HCT116 (cell line): Measurements from ENCODE around the gene SMIM21. TPM values are rescaled to one million over a fixed set of nuclear protein-coding genes. Genes with fewer than 3 reads are reported as not detected.

Experiments
- ATAC-seq: fragments of 200-7000 bp; cut with Tn5 transposase; 2 replicates; pipeline ENCODE4 v1.9.1; 2020; ENCODE audit warnings: mild to moderate bottlenecking, moderate library complexity
- BruUV-seq: library from RNA; stranded (reverse); fragments of 400-500 nt; replicated peaks from 2 replicates; lab custom pipeline; 2021; lab: Mats Ljungman, UMichigan
- CTCF ChIA-PET: fragments of 300-600 bp; sonication (Branson Sonifier 250); formaldehyde crosslinking; loops from one replicate; lab custom pipeline; 2021; ENCODE audit warnings: antibody characterized with exemption; lab: Charles Lee
- POLR2A ChIA-PET: fragments of 300-600, 350-600 bp; sonication (Branson Sonifier 250); formaldehyde crosslinking; loops from one replicate; lab custom pipeline; 2021; ENCODE audit warnings: antibody characterized with exemption; lab: Charles Lee
- RAD21 ChIA-PET, 2 experiments: fragments of 300-600 bp; sonication (Branson Sonifier 250); formaldehyde crosslinking; loops; one replicate each; lab custom pipeline; 2023; ENCODE audit warnings: low total read pairs in 2 of 2; ENCODE audit not compliant: uncharacterized antibody in 2 of 2, unreplicated experiment in 2 of 2, low non-redundant PET in 1 of 2; lab: Charles Lee
- DNase-seq: peaks from one replicate; pipeline ENCODE4 v3.0.0-alpha.2; 2010; ENCODE audit warnings: low read depth, low spot score
- H2AFZ ChIP-seq: fragments of 200-600 bp; shearing (Covaris generic), sonication (generic); 2 replicates; pipeline ENCODE4 v1.6.1; 2017; ENCODE audit warnings: low read depth, mixed run types, mixed read lengths, antibody characterized with exemption, low read length; ENCODE audit not compliant: poor library complexity, severe bottlenecking
- H3K27ac ChIP-seq: 2 replicates; pipeline ENCODE4 v1.5.1; 2012; ENCODE audit warnings: low read depth, low read length
- H3K27me3 ChIP-seq: fragments of 200-600 bp; sonication (generic); 2 replicates; pipeline ENCODE4 v1.6.1; 2016; ENCODE audit warnings: mixed run types, low read length, mixed read lengths; ENCODE audit not compliant: insufficient read depth
- H3K36me3 ChIP-seq, 2 experiments: fragments of 200-500 bp in 1 of 2; fragments of 200-600 bp in 1 of 2; sonication (Bioruptor generic) in 1 of 2; sonication (generic) in 1 of 2; 2 replicates each; pipeline versions ENCODE4 v1.5.1 to v1.6.1; 2014 to 2016; ENCODE audit warnings: low read length in 2 of 2, inconsistent platforms in 1 of 2, mixed read lengths in 1 of 2, mixed run types in 1 of 2; ENCODE audit not compliant: insufficient read depth in 2 of 2, control insufficient read depth in 1 of 2
- H3K4me1 ChIP-seq, 2 experiments: fragments of 200-600 bp in 1 of 2; sonication (generic) in 1 of 2; 2 replicates each; pipeline versions ENCODE4 v1.5.1 to v1.6.1; 2012 to 2017; ENCODE audit warnings: low read length in 2 of 2, inconsistent platforms in 1 of 2, mild to moderate bottlenecking in 1 of 2, mixed read lengths in 1 of 2, mixed run types in 1 of 2, moderate library complexity in 1 of 2; ENCODE audit not compliant: insufficient read depth in 2 of 2, control insufficient read depth in 1 of 2
- H3K4me2 ChIP-seq: fragments of 200-600 bp; sonication (generic); 2 replicates; pipeline ENCODE4 v1.6.1; 2017; ENCODE audit warnings: mixed run types, low read length, mixed read lengths
- H3K4me3 ChIP-seq, 2 experiments: fragments of 200-600 bp in 1 of 2; sonication (generic) in 1 of 2; replicated peaks in 1 of 2; 2 replicates each; pipeline ENCODE4 v1.5.1; 2011 to 2016; ENCODE audit warnings: low read length in 2 of 2, control low read depth in 1 of 2, low read depth in 1 of 2, mild to moderate bottlenecking in 1 of 2, mixed read lengths in 1 of 2, mixed run types in 1 of 2
- H3K79me2 ChIP-seq: fragments of 200-600 bp; sonication (generic); 2 replicates; pipeline ENCODE4 v1.6.1; 2017; ENCODE audit warnings: mild to moderate bottlenecking, mixed run types, low read length, moderate library complexity, mixed read lengths; ENCODE audit not compliant: insufficient read depth
- H3K9ac ChIP-seq: fragments of 200-600 bp; sonication (generic); 2 replicates; pipeline ENCODE4 v1.6.1; 2016; ENCODE audit warnings: low read length, mixed read lengths
- H3K9me2 ChIP-seq: fragments of 200-600 bp; sonication (generic), shearing (Covaris generic); 2 replicates; pipeline ENCODE4 v1.6.1; 2017; ENCODE audit warnings: mixed run types, mild to moderate bottlenecking, moderate library complexity; ENCODE audit not compliant: insufficient read depth
- H3K9me3 ChIP-seq, 2 experiments: fragments of 200-500 bp in 1 of 2; fragments of 200-600 bp in 1 of 2; sonication (Bioruptor generic) in 1 of 2; sonication (generic) in 1 of 2; 2 replicates each; pipeline ENCODE4 v1.6.1; 2014 to 2017; ENCODE audit warnings: low read length in 2 of 2, mixed read lengths in 2 of 2, inconsistent platforms in 1 of 2, low read depth in 1 of 2, mild to moderate bottlenecking in 1 of 2, mixed run types in 1 of 2, moderate library complexity in 1 of 2; ENCODE audit not compliant: control insufficient read depth in 1 of 2, insufficient read depth in 1 of 2
- H4K20me1 ChIP-seq: fragments of 200-600 bp; sonication (generic), shearing (Covaris generic); 2 replicates; pipeline ENCODE4 v1.6.1; 2017; ENCODE audit warnings: mixed run types, mild to moderate bottlenecking, moderate library complexity; ENCODE audit not compliant: insufficient read depth
- FOSL1 ChIP-seq: IDR thresholded peaks from 2 replicates; pipeline ENCODE4 v1.6.1; 2012; ENCODE audit warnings: low read depth
- POLR2A ChIP-seq: IDR thresholded peaks from 2 replicates; pipeline ENCODE4 v1.7.0; 2011; ENCODE audit warnings: borderline replicate concordance; ENCODE audit not compliant: insufficient read depth, insufficient read length; ENCODE audit errors: extremely low read depth
- YY1 ChIP-seq: IDR thresholded peaks from 2 replicates; pipeline ENCODE4 v1.6.1; 2011; ENCODE audit warnings: low read length, low read depth, moderate library complexity, mild to moderate bottlenecking; ENCODE audit not compliant: insufficient replicate concordance; ENCODE audit errors: extremely low read depth
- ZBTB33 ChIP-seq: IDR thresholded peaks from 2 replicates; pipeline ENCODE4 v1.6.1; 2011; ENCODE audit warnings: mild to moderate bottlenecking, low read length, moderate library complexity; ENCODE audit not compliant: insufficient replicate concordance; ENCODE audit errors: extremely low read depth
- ZNF274 ChIP-seq: fragments of 200-500 bp; sonication (Bioruptor generic); IDR thresholded peaks from 2 replicates; pipeline ENCODE4 v1.6.1; 2014; ENCODE audit warnings: mild to moderate bottlenecking, low read depth, low read length, inconsistent platforms
- intact Hi-C: fragments of 100-400 bp; cut with micrococcal nuclease; formaldehyde crosslinking; loops from 2 replicates; pipeline ENCODE4 v1.10.0; 2022
- total RNA-seq: library from RNA; stranded (reverse); gene quantifications from one replicate; pipeline ENCODE4 v1.2.1, GENCODE V29; 2021; ENCODE audit not compliant: unreplicated experiment

SMIM21 gene
- total RNA-seq, 1 experiment from 2014 or later = not detected

- no peak for TF ChIP-seq ZBTB33
Observed at GRCh38 chr18:75407468-75408437, 19.8 kb downstream of the SMIM21 start (continued).

GRCh38 chr18:75406491-75407445, 20.7 kb downstream of the SMIM21 start:
- H2AFZ ChIP-seq = no peak overlapping the region
- ATAC-seq (no peak), DNase-seq (no peak)
- H3K9me3 ChIP-seq = no peaks in the 10 kb centered on the region
- intact Hi-C loops = loop anchor here (5.0 kb wide), 1 partner anchor 194 kb away; the partner anchor contains the start of gene TSHZ1
- ChIA-PET POLR2A (no interaction called here), CTCF (no interaction called here), RAD21 (no interaction called here)
- H3K79me2 ChIP-seq = no peaks in the 10 kb centered on the region
- BruUV-seq = no TSS peak
- no peaks in the 10 kb centered on the region for H3K9me2 ChIP-seq
- no peak overlapping the region for H3K4me2 ChIP-seq
- H3K27me3 ChIP-seq = peaks cover 14% of the 10 kb centered on the region; the same call in 1 of the 2 replicates
- peaks cover 14 to 25% of the 10 kb centered on the region in 2 experiments for H3K4me1 ChIP-seq
- no peak overlapping the region for H3K9ac ChIP-seq
- TF ChIP-seq YY1 = no peak
- no peak for TF ChIP-seq ZNF274
- TF ChIP-seq FOSL1 = no peak
- no peak for TF ChIP-seq POLR2A
- no peak overlapping the region for H3K27ac ChIP-seq
- no peak overlapping the region for H3K4me3 ChIP-seq
- no peaks in the 10 kb centered on the region for H4K20me1 ChIP-seq
- H3K36me3 ChIP-seq = no peaks in the 10 kb centered on the region
